Transverse colon (tissue), 4 donors: ENCODE results near the gene ATG13. TPM values are rescaled to one million over a fixed set of nuclear protein-coding genes. Genes with fewer than 3 reads are reported as not detected.

ENCODE experiments used
- DNase-seq: peaks from one replicate; pipeline ENCODE4 v3.0.0-alpha.2; 2019
- H3K27ac ChIP-seq, 4 donors: fragments of 200-600 bp; sonication (generic); 2 replicates each; pipeline ENCODE4 v1.5.1; 2016 to 2018; ENCODE audit warnings: inconsistent platforms in 4 of 4
- H3K27me3 ChIP-seq: fragments of 200-600 bp; sonication (generic); 2 replicates; pipeline ENCODE4 v1.5.1; 2017; ENCODE audit warnings: inconsistent platforms
- H3K36me3 ChIP-seq, 4 donors: fragments of 200-600 bp; sonication (generic); 2 replicates each; pipeline ENCODE4 v1.5.1; 2017 to 2019; ENCODE audit warnings: inconsistent platforms in 4 of 4
- H3K4me1 ChIP-seq, 4 donors: fragments of 200-600 bp; sonication (generic); 2 replicates each; pipeline ENCODE4 v1.5.1; 2017 to 2020; ENCODE audit warnings: inconsistent platforms in 4 of 4
- H3K4me3 ChIP-seq, 4 donors: fragments of 200-600 bp; sonication (generic); 1 replicate in 1 of 4; 2 replicates in 3 of 4; pipeline versions ENCODE4 v1.5.1 to v1.6.1; 2017 to 2019; ENCODE audit warnings: inconsistent platforms in 4 of 4
- H3K9me3 ChIP-seq, 2 donors: fragments of 200-600 bp; sonication (generic); 2 replicates each; pipeline ENCODE4 v1.5.1; 2017 to 2019; ENCODE audit warnings: inconsistent platforms in 2 of 2
- CTCF ChIP-seq, 5 experiments: fragments of 200-600 bp in 3 of 5; fragments of 450-650 bp in 2 of 5; sonication (generic) in 3 of 5; IDR thresholded peaks; 1 replicate in 2 of 5; 2 replicates in 3 of 5; pipeline ENCODE4 v1.5.1; 2016 to 2017; ENCODE audit warnings: antibody characterized with exemption in 5 of 5, inconsistent platforms in 3 of 5, mild to moderate bottlenecking in 2 of 5, moderate library complexity in 1 of 5
- EP300 ChIP-seq: sonication (generic); formaldehyde crosslinking; IDR thresholded peaks from one replicate; pipeline ENCODE4 v1.6.1; 2017; ENCODE audit warnings: antibody characterized with exemption, low read depth
- POLR2A ChIP-seq: fragments of 450-650 bp; IDR thresholded peaks from one replicate; pipeline ENCODE4 v1.6.1; 2016; ENCODE audit warnings: antibody characterized with exemption, mild to moderate bottlenecking, moderate library complexity
- POLR2AphosphoS5 ChIP-seq, 3 donors: sonication (generic); formaldehyde crosslinking; IDR thresholded peaks; one replicate each; pipeline ENCODE4 v1.6.1; 2016; ENCODE audit warnings: antibody characterized with exemption in 3 of 3
- WGBS, 2 donors: methylation state at CpG; one replicate each; pipeline ENCODE4 v1.1.5; 2018; ENCODE audit warnings: low coverage in 1 of 2; 5-methylcytosine and 5-hydroxymethylcytosine counted together
- in situ Hi-C, 4 donors: fragments of 200-750 bp; cut with MboI; loops; one replicate each; pipeline versions ENCODE4 v1.15.0 to v1.15.1; 2017; ENCODE audit warnings: low sequenced_read_pairs in 3 of 4, low pct_ligation_motif_present in 1 of 4, low pct_unique_long_range_greater_than_20kb in 1 of 4
- intact Hi-C: fragments of 100-400 bp; cut with DNase I; formaldehyde crosslinking; loops from one replicate; pipeline ENCODE4 v1.15.1; 2023; ENCODE audit warnings: low total_unique reads
- total RNA-seq, 4 donors: library from RNA; depleted of rRNA; stranded (reverse); fragments of >200 nt; gene quantifications; one replicate each; pipeline ENCODE4 v1.1.0, GENCODE V29; 2016

ATG13 gene
- total RNA-seq, result 100 to 1,000 TPM in 2 of 4 donors, 10 to 100 TPM in 2; 40.8 to 128 (median 112) TPM

GRCh38 chr11:46617134-46617971 is at the start of gene ATG13, which contains the start of gene HARBI1:
ATG13 (plus strand) TSS chr11:46617553; CDS start chr11:46644292, 26,739 bp downstream.
HARBI1 (minus strand) TSS chr11:46617227; CDS start chr11:46616237, 990 bp downstream.
- peaks cover 0 to 3% (median 0%) of the 10 kb centered on the region in 4 donors for H3K36me3 ChIP-seq
- no peaks in the 10 kb centered on the region for H3K9me3 ChIP-seq
- peak; percentile 73 for TF ChIP-seq POLR2A
- TF ChIP-seq CTCF (IDR thresholded peaks at IDR 0.05), result peak; percentile 82 to 90 (median 84)
- TF ChIP-seq EP300, result no peak
- TF ChIP-seq POLR2AphosphoS5 (IDR thresholded peaks at IDR 0.05), result peak in 2 of 3 donors; percentile 80 to 81
- intact Hi-C loops, result no loop called here
- H3K27me3 ChIP-seq, result no peaks in the 10 kb centered on the region
- DNase-seq, result peak; percentile 92
- 0% methylated on average over 4 to 66 of the region's 72 CpGs for WGBS, 2 donors
- in situ Hi-C loops, result no loop called here
- H3K4me3 ChIP-seq, result peak within 1 kb of the TSS; percentile 85 to 96 (median 94)
- peak within 1 kb of the TSS; percentile 97 to 99 (median 98) for H3K27ac ChIP-seq
- H3K4me1 ChIP-seq, result peaks cover 6 to 33% (median 19%) of the 10 kb centered on the region in 4 donors

- in situ Hi-C loops, result no loop called here
Observed at GRCh38 chr11:46570790-46571398, 46.5 kb upstream of the ATG13 start.

GRCh38 chr11:46574656-46575055 is 42.7 kb upstream of the ATG13 start:
- no peak for DNase-seq
- WGBS, 2 donors, result 19 to 36% methylated on average over 1 of the region's 1 CpG
- in situ Hi-C loops, result no loop called here
- Histone ChIP-seq H3K36me3 (no peaks in the 10 kb centered on the region), H3K27ac (no peak overlapping the region), H3K4me1 (peaks cover 0 to 5% (median 1%) of the 10 kb centered on the region in 4 donors), H3K9me3 (no peaks in the 10 kb centered on the region), H3K4me3 (no peak overlapping the region), H3K27me3 (no peaks in the 10 kb centered on the region)
- TF ChIP-seq CTCF (IDR thresholded peaks at IDR 0.05), result no peak
- TF ChIP-seq POLR2A, result no peak
- no peak for TF ChIP-seq EP300
- no peak for TF ChIP-seq POLR2AphosphoS5 (IDR thresholded peaks at IDR 0.05)
- intact Hi-C loops, result no loop called here

More at GRCh38 chr11:46570790-46571398, 46.5 kb upstream of the ATG13 start:
- WGBS, 2 donors, result 71 to 72% methylated on average over 1 to 2 of the region's 2 CpGs
- H3K4me3 ChIP-seq, result no peak overlapping the region
- peaks cover 0 to 2% (median 0%) of the 10 kb centered on the region in 4 donors for H3K4me1 ChIP-seq
- TF ChIP-seq POLR2A (no peak), POLR2AphosphoS5 (IDR thresholded peaks at IDR 0.05) (no peak), CTCF (IDR thresholded peaks at IDR 0.05) (no peak), EP300 (no peak)
- no peak overlapping the region for H3K27ac ChIP-seq
- intact Hi-C loops, result no loop called here
- H3K36me3 ChIP-seq, result no peaks in the 10 kb centered on the region
- DNase-seq, result no peak
- no peaks in the 10 kb centered on the region for H3K9me3 ChIP-seq
- H3K27me3 ChIP-seq, result no peaks in the 10 kb centered on the region

- Histone ChIP-seq H3K4me1 (peaks cover 0 to 9% (median 2%) of the 10 kb centered on the region in 4 donors), H3K9me3 (no peaks in the 10 kb centered on the region), H3K36me3 (no peaks in the 10 kb centered on the region), H3K27me3 (no peaks in the 10 kb centered on the region), H3K4me3 (no peak overlapping the region), H3K27ac (no peak overlapping the region)
- in situ Hi-C loops (no loop called here), intact Hi-C loops (no loop called here)
- WGBS, 2 donors, result 86 to 98% methylated on average over 1 of the region's 1 CpG
- no peak for TF ChIP-seq POLR2AphosphoS5 (IDR thresholded peaks at IDR 0.05)
- TF ChIP-seq POLR2A, result no peak
- TF ChIP-seq EP300, result no peak
- TF ChIP-seq CTCF (IDR thresholded peaks at IDR 0.05), result no peak
- no peak for DNase-seq
Observed at GRCh38 chr11:46577058-46577457, 40.3 kb upstream of the ATG13 start.
